HCT116 (cell line): ENCODE measurements around the gene PERCC1. TPM values are rescaled to one million over a fixed set of nuclear protein-coding genes. Genes with fewer than 3 reads are reported as not detected.

Source experiments
- ATAC-seq: fragments of 200-7000 bp; cut with Tn5 transposase; 2 replicates; pipeline ENCODE4 v1.9.1; 2020; ENCODE audit warnings: mild to moderate bottlenecking, moderate library complexity
- BruUV-seq: library from RNA; stranded (reverse); fragments of 400-500 nt; replicated peaks from 2 replicates; lab custom pipeline; 2021; lab: Mats Ljungman, UMichigan
- CTCF ChIA-PET: fragments of 300-600 bp; sonication (Branson Sonifier 250); formaldehyde crosslinking; loops from one replicate; lab custom pipeline; 2021; ENCODE audit warnings: antibody characterized with exemption; lab: Charles Lee
- POLR2A ChIA-PET: fragments of 300-600, 350-600 bp; sonication (Branson Sonifier 250); formaldehyde crosslinking; loops from one replicate; lab custom pipeline; 2021; ENCODE audit warnings: antibody characterized with exemption; lab: Charles Lee
- RAD21 ChIA-PET, 2 experiments: fragments of 300-600 bp; sonication (Branson Sonifier 250); formaldehyde crosslinking; loops; one replicate each; lab custom pipeline; 2023; ENCODE audit warnings: low total read pairs in 2 of 2; ENCODE audit not compliant: uncharacterized antibody in 2 of 2, unreplicated experiment in 2 of 2, low non-redundant PET in 1 of 2; lab: Charles Lee
- DNase-seq: peaks from one replicate; pipeline ENCODE4 v3.0.0-alpha.2; 2010; ENCODE audit warnings: low read depth, low spot score
- H2AFZ ChIP-seq: fragments of 200-600 bp; shearing (Covaris generic), sonication (generic); 2 replicates; pipeline ENCODE4 v1.6.1; 2017; ENCODE audit warnings: low read depth, mixed run types, mixed read lengths, antibody characterized with exemption, low read length; ENCODE audit not compliant: poor library complexity, severe bottlenecking
- H3K27ac ChIP-seq: 2 replicates; pipeline ENCODE4 v1.5.1; 2012; ENCODE audit warnings: low read depth, low read length
- H3K27me3 ChIP-seq: fragments of 200-600 bp; sonication (generic); 2 replicates; pipeline ENCODE4 v1.6.1; 2016; ENCODE audit warnings: mixed run types, low read length, mixed read lengths; ENCODE audit not compliant: insufficient read depth
- H3K36me3 ChIP-seq, 2 experiments: fragments of 200-500 bp in 1 of 2; fragments of 200-600 bp in 1 of 2; sonication (Bioruptor generic) in 1 of 2; sonication (generic) in 1 of 2; 2 replicates each; pipeline versions ENCODE4 v1.5.1 to v1.6.1; 2014 to 2016; ENCODE audit warnings: low read length in 2 of 2, inconsistent platforms in 1 of 2, mixed read lengths in 1 of 2, mixed run types in 1 of 2; ENCODE audit not compliant: insufficient read depth in 2 of 2, control insufficient read depth in 1 of 2
- H3K4me1 ChIP-seq, 2 experiments: fragments of 200-600 bp in 1 of 2; sonication (generic) in 1 of 2; 2 replicates each; pipeline versions ENCODE4 v1.5.1 to v1.6.1; 2012 to 2017; ENCODE audit warnings: low read length in 2 of 2, inconsistent platforms in 1 of 2, mild to moderate bottlenecking in 1 of 2, mixed read lengths in 1 of 2, mixed run types in 1 of 2, moderate library complexity in 1 of 2; ENCODE audit not compliant: insufficient read depth in 2 of 2, control insufficient read depth in 1 of 2
- H3K4me2 ChIP-seq: fragments of 200-600 bp; sonication (generic); 2 replicates; pipeline ENCODE4 v1.6.1; 2017; ENCODE audit warnings: mixed run types, low read length, mixed read lengths
- H3K4me3 ChIP-seq, 2 experiments: fragments of 200-600 bp in 1 of 2; sonication (generic) in 1 of 2; replicated peaks in 1 of 2; 2 replicates each; pipeline ENCODE4 v1.5.1; 2011 to 2016; ENCODE audit warnings: low read length in 2 of 2, control low read depth in 1 of 2, low read depth in 1 of 2, mild to moderate bottlenecking in 1 of 2, mixed read lengths in 1 of 2, mixed run types in 1 of 2
- H3K79me2 ChIP-seq: fragments of 200-600 bp; sonication (generic); 2 replicates; pipeline ENCODE4 v1.6.1; 2017; ENCODE audit warnings: mild to moderate bottlenecking, mixed run types, low read length, moderate library complexity, mixed read lengths; ENCODE audit not compliant: insufficient read depth
- H3K9ac ChIP-seq: fragments of 200-600 bp; sonication (generic); 2 replicates; pipeline ENCODE4 v1.6.1; 2016; ENCODE audit warnings: low read length, mixed read lengths
- H3K9me2 ChIP-seq: fragments of 200-600 bp; sonication (generic), shearing (Covaris generic); 2 replicates; pipeline ENCODE4 v1.6.1; 2017; ENCODE audit warnings: mixed run types, mild to moderate bottlenecking, moderate library complexity; ENCODE audit not compliant: insufficient read depth
- H3K9me3 ChIP-seq, 2 experiments: fragments of 200-500 bp in 1 of 2; fragments of 200-600 bp in 1 of 2; sonication (Bioruptor generic) in 1 of 2; sonication (generic) in 1 of 2; 2 replicates each; pipeline ENCODE4 v1.6.1; 2014 to 2017; ENCODE audit warnings: low read length in 2 of 2, mixed read lengths in 2 of 2, inconsistent platforms in 1 of 2, low read depth in 1 of 2, mild to moderate bottlenecking in 1 of 2, mixed run types in 1 of 2, moderate library complexity in 1 of 2; ENCODE audit not compliant: control insufficient read depth in 1 of 2, insufficient read depth in 1 of 2
- H4K20me1 ChIP-seq: fragments of 200-600 bp; sonication (generic), shearing (Covaris generic); 2 replicates; pipeline ENCODE4 v1.6.1; 2017; ENCODE audit warnings: mixed run types, mild to moderate bottlenecking, moderate library complexity; ENCODE audit not compliant: insufficient read depth
- CBX3 ChIP-seq: IDR thresholded peaks from 2 replicates; pipeline ENCODE4 v1.6.1; 2012; ENCODE audit warnings: low read depth
- CEBPB ChIP-seq: IDR thresholded peaks from 2 replicates; pipeline ENCODE4 v1.6.1; 2012; ENCODE audit warnings: low read depth
- EGR1 ChIP-seq: IDR thresholded peaks from 2 replicates; pipeline ENCODE4 v1.6.1; 2012; ENCODE audit warnings: low read depth
- ELF1 ChIP-seq: IDR thresholded peaks from 2 replicates; pipeline ENCODE4 v1.6.1; 2012; ENCODE audit warnings: low read depth, borderline replicate concordance
- FOSL1 ChIP-seq: IDR thresholded peaks from 2 replicates; pipeline ENCODE4 v1.6.1; 2012; ENCODE audit warnings: low read depth
- RAD21 ChIP-seq: IDR thresholded peaks from 2 replicates; pipeline ENCODE4 v1.6.1; 2012; ENCODE audit warnings: low read depth, mild to moderate bottlenecking
- REST ChIP-seq: IDR thresholded peaks from 2 replicates; pipeline ENCODE4 v1.6.1; 2012; ENCODE audit warnings: low read depth
- SRF ChIP-seq: IDR thresholded peaks from 2 replicates; pipeline ENCODE4 v1.6.1; 2012; ENCODE audit warnings: low read depth
- intact Hi-C: fragments of 100-400 bp; cut with micrococcal nuclease; formaldehyde crosslinking; loops from 2 replicates; pipeline ENCODE4 v1.10.0; 2022
- total RNA-seq: library from RNA; stranded (reverse); gene quantifications from one replicate; pipeline ENCODE4 v1.2.1, GENCODE V29; 2021; ENCODE audit not compliant: unreplicated experiment

Gene PERCC1
- total RNA-seq, 1 experiment from 2014 or later, result not detected

GRCh38 chr16:1403733-1404132 lies 27.1 kb upstream of the PERCC1 start:
- ATAC-seq, result no peak
- Histone ChIP-seq H3K79me2 (0 out of 2 replicates have a peak, but pooled peaks cover 4% of the 10 kb centered on the region), H2AFZ (no peak overlapping the region), H3K9me3 (no peaks in the 10 kb centered on the region), H3K9ac (no peak overlapping the region), H3K27me3 (no peaks in the 10 kb centered on the region), H3K4me3 (no peak overlapping the region), H3K4me1 (peaks cover 9 to 12% of the 10 kb centered on the region in 2 experiments), H3K9me2 (no peaks in the 10 kb centered on the region), H3K36me3 (no peaks in the 10 kb centered on the region), H3K27ac (no peak overlapping the region), H3K4me2 (no peak overlapping the region), H4K20me1 (no peaks in the 10 kb centered on the region)
- DNase-seq, result no peak
- intact Hi-C loops, result no loop called here
- RAD21 ChIA-PET, result no interaction called here
- CTCF ChIA-PET, result no interaction called here
- POLR2A ChIA-PET, result no interaction called here
- BruUV-seq, result no TSS peak
- no peak for TF ChIP-seq CEBPB
- no peak for TF ChIP-seq REST
- TF ChIP-seq ELF1, result no peak
- no peak for TF ChIP-seq EGR1
- no peak for TF ChIP-seq CBX3
- TF ChIP-seq FOSL1, result no peak
- no peak for TF ChIP-seq RAD21
- TF ChIP-seq SRF, result no peak
